ENCODE data around the gene UBE2L3.
A peak's percentile ranks its signal among the peaks of the same experiment; 100 is the strongest.

UBE2L3 gene

GRCh38 chr22:21582801-21583740 lies 15.6 kb downstream of the UBE2L3 start:
- Histone ChIP-seq H2AFZ (ENCODE audit: low read depth, low read length) (no peak overlapping the region), H3K4me1 (ENCODE audit: insufficient read depth, low read length) (no peaks in the 10 kb centered on the region), H4K20me1 (ENCODE audit: insufficient read depth, low read length) (peaks cover 85% of the 10 kb centered on the region), H3K27me3 (ENCODE audit: insufficient read depth, low read length, poor library complexity) (no peaks in the 10 kb centered on the region), H3K4me2 (ENCODE audit: insufficient read depth, low read length) (no peak overlapping the region), H3K79me2 (ENCODE audit: insufficient read depth, low read length) (peaks cover 99% of the 10 kb centered on the region), H3K9ac (ENCODE audit: low read depth, low read length) (no peak overlapping the region), H3K27ac (ENCODE audit: low read length) (0 out of 2 replicates have a peak overlapping the region, but pooled peaks have one; percentile 2), H3K9me3 (ENCODE audit: insufficient read depth, low read length, severe bottlenecking) (no peaks in the 10 kb centered on the region), H3K4me3 (ENCODE audit: low read depth in 1 of 2, low read length in 2 of 2) (no peak overlapping the region), H3K36me3 (ENCODE audit: insufficient read depth, low read length) (peaks cover 29% of the 10 kb centered on the region)
- TF ChIP-seq CTCF (IDR thresholded peaks at IDR 0.05; ENCODE audit: borderline replicate concordance, extremely low read depth, low read length, poor library complexity, severe bottlenecking) (no peak), EZH2 (IDR thresholded peaks at IDR 0.05; ENCODE audit: borderline replicate concordance, low read depth, low read length, severe bottlenecking) (no peak)
- ATAC-seq (ENCODE audit: insufficient read depth, low read depth) (peak; percentile 52; the same call in 2 of the 3 replicates), DNase-seq (no peak)

GRCh38 chr22:21585389-21585788 lies 17.9 kb downstream of the UBE2L3 start:
- Histone ChIP-seq H3K4me3 (ENCODE audit: low read depth in 1 of 2, low read length in 2 of 2) (no peak overlapping the region), H3K9ac (ENCODE audit: low read depth, low read length) (no peak overlapping the region), H3K36me3 (ENCODE audit: insufficient read depth, low read length) (peaks cover 28% of the 10 kb centered on the region), H3K79me2 (ENCODE audit: insufficient read depth, low read length) (peaks cover 97% of the 10 kb centered on the region), H3K4me1 (ENCODE audit: insufficient read depth, low read length) (no peaks in the 10 kb centered on the region), H3K27ac (ENCODE audit: low read length) (no peak overlapping the region), H4K20me1 (ENCODE audit: insufficient read depth, low read length) (peaks cover 83% of the 10 kb centered on the region), H3K4me2 (ENCODE audit: insufficient read depth, low read length) (no peak overlapping the region), H3K9me3 (ENCODE audit: insufficient read depth, low read length, severe bottlenecking) (no peaks in the 10 kb centered on the region), H2AFZ (ENCODE audit: low read depth, low read length) (no peak overlapping the region), H3K27me3 (ENCODE audit: insufficient read depth, low read length, poor library complexity) (no peaks in the 10 kb centered on the region)
- TF ChIP-seq EZH2 (IDR thresholded peaks at IDR 0.05; ENCODE audit: borderline replicate concordance, low read depth, low read length, severe bottlenecking) (no peak), CTCF (IDR thresholded peaks at IDR 0.05; ENCODE audit: borderline replicate concordance, extremely low read depth, low read length, poor library complexity, severe bottlenecking) (no peak)
- no peak for ATAC-seq (ENCODE audit: insufficient read depth, low read depth)
- DNase-seq: no peak

GRCh38 chr22:21587803-21588611 lies 20.5 kb downstream of the UBE2L3 start:
- no peak for TF ChIP-seq EZH2 (IDR thresholded peaks at IDR 0.05; ENCODE audit: borderline replicate concordance, low read depth, low read length, severe bottlenecking)
- no peak for TF ChIP-seq CTCF (IDR thresholded peaks at IDR 0.05; ENCODE audit: borderline replicate concordance, extremely low read depth, low read length, poor library complexity, severe bottlenecking)
- no peaks in the 10 kb centered on the region for H3K9me3 ChIP-seq (ENCODE audit: insufficient read depth, low read length, severe bottlenecking)
- H3K9ac ChIP-seq (ENCODE audit: low read depth, low read length): no peak overlapping the region
- H3K36me3 ChIP-seq (ENCODE audit: insufficient read depth, low read length): peaks cover 47% of the 10 kb centered on the region
- peak; percentile 18 for DNase-seq
- H2AFZ ChIP-seq (ENCODE audit: low read depth, low read length): no peak overlapping the region
- H3K27ac ChIP-seq (ENCODE audit: low read length): no peak overlapping the region
- H3K27me3 ChIP-seq (ENCODE audit: insufficient read depth, low read length, poor library complexity): no peaks in the 10 kb centered on the region
- no peak overlapping the region for H3K4me2 ChIP-seq (ENCODE audit: insufficient read depth, low read length)
- H3K4me3 ChIP-seq (ENCODE audit: low read depth in 1 of 2, low read length in 2 of 2): no peak overlapping the region
- ATAC-seq (ENCODE audit: insufficient read depth, low read depth): peak; percentile 75
- peaks cover 97% of the 10 kb centered on the region for H3K79me2 ChIP-seq (ENCODE audit: insufficient read depth, low read length)
- H3K4me1 ChIP-seq (ENCODE audit: insufficient read depth, low read length): no peaks in the 10 kb centered on the region
- peaks cover 85% of the 10 kb centered on the region for H4K20me1 ChIP-seq (ENCODE audit: insufficient read depth, low read length)
